Transverse colon (tissue), 4 donors: ENCODE measurements around the gene BHMT2. TPM values are rescaled to one million over a fixed set of nuclear protein-coding genes. Genes with fewer than 3 reads are reported as not detected.
A peak's percentile ranks its signal among the peaks of the same experiment; 100 is the strongest.

Experiments
- DNase-seq: peaks from one replicate; pipeline ENCODE4 v3.0.0-alpha.2; 2019
- H3K27ac ChIP-seq, 4 donors: fragments of 200-600 bp; sonication (generic); 2 replicates each; pipeline ENCODE4 v1.5.1; 2016 to 2018; ENCODE audit warnings: inconsistent platforms in 4 of 4
- H3K27me3 ChIP-seq: fragments of 200-600 bp; sonication (generic); 2 replicates; pipeline ENCODE4 v1.5.1; 2017; ENCODE audit warnings: inconsistent platforms
- H3K36me3 ChIP-seq, 4 donors: fragments of 200-600 bp; sonication (generic); 2 replicates each; pipeline ENCODE4 v1.5.1; 2017 to 2019; ENCODE audit warnings: inconsistent platforms in 4 of 4
- H3K4me1 ChIP-seq, 4 donors: fragments of 200-600 bp; sonication (generic); 2 replicates each; pipeline ENCODE4 v1.5.1; 2017 to 2020; ENCODE audit warnings: inconsistent platforms in 4 of 4
- H3K4me3 ChIP-seq, 4 donors: fragments of 200-600 bp; sonication (generic); 1 replicate in 1 of 4; 2 replicates in 3 of 4; pipeline versions ENCODE4 v1.5.1 to v1.6.1; 2017 to 2019; ENCODE audit warnings: inconsistent platforms in 4 of 4
- H3K9me3 ChIP-seq, 2 donors: fragments of 200-600 bp; sonication (generic); 2 replicates each; pipeline ENCODE4 v1.5.1; 2017 to 2019; ENCODE audit warnings: inconsistent platforms in 2 of 2
- CTCF ChIP-seq, 5 experiments: fragments of 200-600 bp in 3 of 5; fragments of 450-650 bp in 2 of 5; sonication (generic) in 3 of 5; IDR thresholded peaks; 1 replicate in 2 of 5; 2 replicates in 3 of 5; pipeline ENCODE4 v1.5.1; 2016 to 2017; ENCODE audit warnings: antibody characterized with exemption in 5 of 5, inconsistent platforms in 3 of 5, mild to moderate bottlenecking in 2 of 5, moderate library complexity in 1 of 5
- EP300 ChIP-seq: sonication (generic); formaldehyde crosslinking; IDR thresholded peaks from one replicate; pipeline ENCODE4 v1.6.1; 2017; ENCODE audit warnings: antibody characterized with exemption, low read depth
- POLR2A ChIP-seq: fragments of 450-650 bp; IDR thresholded peaks from one replicate; pipeline ENCODE4 v1.6.1; 2016; ENCODE audit warnings: antibody characterized with exemption, mild to moderate bottlenecking, moderate library complexity
- POLR2AphosphoS5 ChIP-seq, 3 donors: sonication (generic); formaldehyde crosslinking; IDR thresholded peaks; one replicate each; pipeline ENCODE4 v1.6.1; 2016; ENCODE audit warnings: antibody characterized with exemption in 3 of 3
- WGBS, 2 donors: methylation state at CpG; one replicate each; pipeline ENCODE4 v1.1.5; 2018; ENCODE audit warnings: low coverage in 1 of 2; 5-methylcytosine and 5-hydroxymethylcytosine counted together
- in situ Hi-C, 4 donors: fragments of 200-750 bp; cut with MboI; loops; one replicate each; pipeline versions ENCODE4 v1.15.0 to v1.15.1; 2017; ENCODE audit warnings: low sequenced_read_pairs in 3 of 4, low pct_ligation_motif_present in 1 of 4, low pct_unique_long_range_greater_than_20kb in 1 of 4
- intact Hi-C: fragments of 100-400 bp; cut with DNase I; formaldehyde crosslinking; loops from one replicate; pipeline ENCODE4 v1.15.1; 2023; ENCODE audit warnings: low total_unique reads
- total RNA-seq, 4 donors: library from RNA; depleted of rRNA; stranded (reverse); fragments of >200 nt; gene quantifications; one replicate each; pipeline ENCODE4 v1.1.0, GENCODE V29; 2016

BHMT2 gene
- total RNA-seq: 10 to 100 TPM in 1 of 4 donors, 1 to 10 TPM in 3; 1.6 to 12.1 (median 2.5) TPM

GRCh38 chr5:79069488-79070349, at the start of gene BHMT2, which contains the start of gene DMGDH:
Gene BHMT2, plus strand, starts transcription at chr5:79069767. Its CDS starts 16 bp downstream, at chr5:79069783.
Gene DMGDH, minus strand, starts transcription at chr5:79069674. Its CDS starts 54 bp downstream, at chr5:79069620.
- H3K27me3 ChIP-seq: peaks cover 12% of the 10 kb centered on the region
- in situ Hi-C loops: no loop called here
- TF ChIP-seq CTCF (IDR thresholded peaks at IDR 0.05) (no peak), POLR2AphosphoS5 (IDR thresholded peaks at IDR 0.05) (no peak), EP300 (no peak), POLR2A (no peak)
- peak within 1 kb of the TSS in 3 of 4 donors; percentile 41 to 59 (median 42) for H3K27ac ChIP-seq
- no peaks in the 10 kb centered on the region for H3K9me3 ChIP-seq
- H3K4me1 ChIP-seq: peaks cover 0 to 5% (median 0%) of the 10 kb centered on the region in 4 donors
- peak; percentile 8 for DNase-seq
- peak within 1 kb of the TSS in 3 of 4 donors; percentile 30 to 36 (median 32) for H3K4me3 ChIP-seq
- intact Hi-C loops: no loop called here
- no peaks in the 10 kb centered on the region for H3K36me3 ChIP-seq
- WGBS, 2 donors: 68 to 84% methylated on average over 5 to 38 of the region's 79 CpGs

GRCh38 chr5:79020861-79021561, 48.6 kb upstream of the BHMT2 start:
- 19 to 22% methylated on average over 13 to 14 of the region's 14 CpGs for WGBS, 2 donors
- Histone ChIP-seq H3K27me3 (peaks cover 5% of the 10 kb centered on the region), H3K36me3 (no peaks in the 10 kb centered on the region), H3K9me3 (no peaks in the 10 kb centered on the region), H3K4me1 (peaks cover 0 to 21% (median 5%) of the 10 kb centered on the region in 4 donors), H3K27ac (peak overlapping the region in 1 of 4 donors; percentile 19), H3K4me3 (no peak overlapping the region)
- in situ Hi-C loops: loop anchor here in 3 of 4 donors (10.0 to 25.0 kb wide), 3 partner anchors 114 to 441 kb away; no protein-coding TSS in a partner anchor
- intact Hi-C loops: loop anchor here (5.0 to 10.0 kb wide), 3 partner anchors 111 to 446 kb away; partner anchors contain the start of gene JMY
- TF ChIP-seq CTCF (IDR thresholded peaks at IDR 0.05): peak; percentile 58 to 73 (median 71)
- no peak for TF ChIP-seq EP300
- TF ChIP-seq POLR2AphosphoS5 (IDR thresholded peaks at IDR 0.05): peak in 1 of 3 donors; percentile 6
- DNase-seq: peak; percentile 49

GRCh38 chr5:79021753-79022152, 47.8 kb upstream of the BHMT2 start:
- intact Hi-C loops (loop anchor here (5.0 to 10.0 kb wide), 3 partner anchors 111 to 446 kb away; partner anchors contain the start of gene JMY), in situ Hi-C loops (loop anchor here in 3 of 4 donors (10.0 to 25.0 kb wide), 3 partner anchors 113 to 441 kb away; no protein-coding TSS in a partner anchor)
- Histone ChIP-seq H3K4me1 (peaks cover 0 to 21% (median 5%) of the 10 kb centered on the region in 4 donors), H3K27me3 (peaks cover 5% of the 10 kb centered on the region), H3K27ac (no peak overlapping the region), H3K36me3 (no peaks in the 10 kb centered on the region), H3K9me3 (no peaks in the 10 kb centered on the region), H3K4me3 (no peak overlapping the region)
- WGBS, 2 donors: 41 to 58% methylated on average over 3 to 4 of the region's 4 CpGs
- no peak for DNase-seq
- TF ChIP-seq POLR2AphosphoS5 (IDR thresholded peaks at IDR 0.05): no peak
- TF ChIP-seq CTCF (IDR thresholded peaks at IDR 0.05): no peak
- TF ChIP-seq EP300: no peak
- TF ChIP-seq POLR2A: no peak

GRCh38 chr5:79022771-79023170, 46.8 kb upstream of the BHMT2 start:
- Histone ChIP-seq H3K27ac (no peak overlapping the region), H3K4me3 (no peak overlapping the region), H3K9me3 (no peaks in the 10 kb centered on the region), H3K36me3 (no peaks in the 10 kb centered on the region), H3K27me3 (peaks cover 5% of the 10 kb centered on the region), H3K4me1 (peaks cover 0 to 21% (median 5%) of the 10 kb centered on the region in 4 donors)
- TF ChIP-seq POLR2A: no peak
- TF ChIP-seq POLR2AphosphoS5 (IDR thresholded peaks at IDR 0.05): no peak
- no peak for TF ChIP-seq CTCF (IDR thresholded peaks at IDR 0.05)
- no peak for TF ChIP-seq EP300
- in situ Hi-C loops: loop anchor here in 3 of 4 donors (10.0 to 25.0 kb wide), 3 partner anchors 112 to 440 kb away; no protein-coding TSS in a partner anchor
- intact Hi-C loops: loop anchor here (5.0 to 10.0 kb wide), 3 partner anchors 110 to 445 kb away; partner anchors contain the start of gene JMY
- WGBS, 2 donors: 74 to 81% methylated on average over 2 of the region's 2 CpGs
- no peak for DNase-seq
